IPS-NIHi11 (cell line): ENCODE results near the gene CROCC.
A peak's percentile ranks its signal among the peaks of the same experiment; 100 is the strongest.
"Not testable (repeated sequence)": the region's sequence is repeated elsewhere in the genome, so short reads cannot be mapped to it uniquely, and the experiment has no call there.

ENCODE experiments used
- DNase-seq: peaks from one replicate; pipeline ENCODE4 v3.0.0; 2012; ENCODE audit warnings: mixed read lengths, low spot score

The CROCC gene

DNA sequence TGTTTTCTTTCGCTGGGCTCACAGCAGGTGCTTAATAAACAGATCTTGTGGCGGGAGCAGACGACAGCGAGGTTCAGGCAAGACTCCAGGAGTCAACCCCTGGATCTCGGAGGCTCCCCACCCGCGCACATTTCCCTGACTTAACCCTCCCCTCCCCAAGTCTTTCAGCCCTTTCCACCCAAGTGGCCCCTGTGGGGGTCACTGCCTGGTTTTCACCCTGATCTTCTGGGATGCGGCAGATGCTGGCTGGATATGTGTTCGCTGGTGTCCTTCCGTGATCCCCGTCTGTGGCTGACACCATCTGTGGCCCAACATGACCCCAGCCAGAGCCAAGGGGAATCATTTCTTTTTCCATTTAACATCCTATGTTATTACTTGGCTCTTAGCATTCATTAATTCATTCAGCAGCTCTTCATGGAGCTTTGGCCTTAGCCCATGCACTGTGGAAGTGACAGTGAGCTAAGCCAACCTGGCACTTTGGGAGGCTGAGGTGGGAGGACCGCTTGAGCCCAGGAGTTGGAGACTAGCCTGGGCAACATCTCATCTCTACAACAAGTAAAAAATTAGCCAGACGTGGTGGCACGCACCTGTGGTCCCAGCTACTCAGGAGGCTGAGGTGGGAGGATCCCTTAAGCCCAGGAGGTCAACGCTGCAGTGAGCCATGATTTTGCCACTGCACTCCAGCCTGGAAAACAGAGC, 6.7 kb upstream of the CROCC start:
- DNase-seq: not testable (repeated sequence)

DNA sequence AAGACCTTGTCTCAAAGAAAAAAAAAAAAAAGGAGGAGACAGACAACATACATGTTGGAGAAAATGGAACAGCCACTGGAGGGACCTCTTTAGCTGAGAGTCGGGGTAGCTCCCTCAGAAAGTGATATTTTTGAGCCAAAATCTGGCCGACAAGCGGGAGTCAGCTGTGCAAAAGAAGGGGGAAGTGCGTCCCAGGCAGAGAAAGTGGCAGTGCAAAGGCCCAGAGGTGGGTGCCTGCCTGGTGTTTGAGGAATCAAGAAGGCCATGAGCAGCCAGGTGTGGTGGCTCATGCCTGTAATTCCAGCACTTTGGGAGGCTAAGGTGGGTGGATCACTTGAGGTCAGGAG, 6.1 kb upstream of the CROCC start:
- no peak for DNase-seq

GRCh38 chr1:16916036-16916880, 5.5 kb upstream of the CROCC start:
- not testable (repeated sequence) for DNase-seq

DNA sequence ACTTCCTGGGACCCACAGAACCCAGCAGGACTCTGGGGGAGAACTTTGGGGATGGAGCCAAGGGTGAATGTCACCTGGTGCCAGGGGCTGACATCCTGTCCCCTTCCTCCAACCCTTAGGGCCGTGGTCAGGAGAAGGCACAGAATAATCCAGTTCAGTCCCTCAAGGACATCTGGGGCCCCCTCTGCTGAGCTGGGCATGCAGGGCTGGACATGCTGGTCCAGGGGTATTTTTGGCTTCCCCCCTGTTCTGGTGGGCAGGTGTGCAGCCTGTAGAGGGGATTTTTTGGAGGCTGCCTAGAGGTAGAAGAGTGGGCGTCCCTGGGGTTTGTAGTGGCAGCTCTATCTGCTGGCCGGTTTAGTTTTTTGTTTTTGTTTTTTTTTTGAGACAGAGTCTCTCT, 3.4 kb upstream of the CROCC start:
- no peak for DNase-seq

- not testable (repeated sequence) for DNase-seq
Measured at GRCh38 chr1:16918936-16919665, 2.6 kb upstream of the CROCC start.

GRCh38 chr1:16920951-16921350, 780 bp upstream of the CROCC start:
- DNase-seq: no peak

DNA sequence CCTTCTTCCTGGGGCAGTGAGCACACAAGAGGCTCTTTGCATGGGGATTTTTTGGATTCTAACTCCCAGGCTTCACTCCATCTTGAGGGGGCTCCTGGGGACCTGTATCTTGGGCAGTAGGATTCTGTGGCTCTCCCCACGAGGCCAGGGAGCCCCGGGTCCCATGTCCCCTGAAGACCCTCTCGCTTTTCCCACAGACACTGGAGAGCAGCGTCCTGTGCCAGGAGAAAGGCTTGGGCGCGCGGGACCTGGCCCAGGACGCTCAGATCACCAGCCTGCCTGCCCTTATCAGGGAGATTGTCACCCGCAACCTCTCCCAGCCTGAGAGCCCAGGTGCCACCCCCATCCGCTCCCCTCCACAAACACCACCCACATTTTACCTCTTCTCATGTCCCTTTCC, 735 bp downstream of the CROCC start:
- peak; percentile 24 for DNase-seq

GRCh38 chr1:16922885-16923431, 1.2 kb downstream of the CROCC start:
- DNase-seq: peak; percentile 23

DNA sequence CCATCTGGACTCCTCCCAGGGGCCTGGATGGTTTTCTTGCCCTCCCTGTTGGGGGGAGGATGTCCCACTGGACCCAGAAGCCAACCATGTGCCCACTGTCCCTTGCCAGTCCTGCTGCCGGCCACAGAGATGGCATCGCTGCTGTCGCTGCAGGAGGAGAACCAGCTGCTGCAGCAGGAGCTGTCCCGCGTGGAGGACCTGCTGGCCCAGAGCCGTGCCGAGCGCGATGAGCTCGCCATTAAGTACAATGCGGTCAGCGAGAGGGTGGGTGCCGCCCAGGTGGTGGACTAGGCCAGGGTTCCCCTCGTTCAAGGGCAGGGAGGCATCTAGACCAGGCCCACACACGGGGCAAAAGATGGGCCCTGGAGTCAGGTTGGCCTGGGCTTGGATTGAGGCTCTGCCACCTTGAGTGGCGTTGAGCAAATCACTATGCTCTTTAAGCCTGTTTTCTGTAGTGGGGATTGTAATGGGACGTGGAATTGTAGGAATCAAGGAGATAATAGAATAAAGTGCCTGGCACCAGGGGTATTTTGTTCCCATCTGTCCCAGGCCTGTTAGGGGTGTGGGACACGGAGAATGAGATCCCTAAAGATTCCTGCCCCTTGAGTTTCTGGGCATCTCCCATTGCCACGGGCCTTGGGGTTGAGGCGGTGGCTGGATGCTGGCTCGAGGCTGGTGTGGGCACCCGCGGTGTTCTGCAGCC, 2.6 kb downstream of the CROCC start:
- no peak for DNase-seq

GRCh38 chr1:16924919-16925477, 3.3 kb downstream of the CROCC start:
- peak; percentile 71 for DNase-seq

DNA sequence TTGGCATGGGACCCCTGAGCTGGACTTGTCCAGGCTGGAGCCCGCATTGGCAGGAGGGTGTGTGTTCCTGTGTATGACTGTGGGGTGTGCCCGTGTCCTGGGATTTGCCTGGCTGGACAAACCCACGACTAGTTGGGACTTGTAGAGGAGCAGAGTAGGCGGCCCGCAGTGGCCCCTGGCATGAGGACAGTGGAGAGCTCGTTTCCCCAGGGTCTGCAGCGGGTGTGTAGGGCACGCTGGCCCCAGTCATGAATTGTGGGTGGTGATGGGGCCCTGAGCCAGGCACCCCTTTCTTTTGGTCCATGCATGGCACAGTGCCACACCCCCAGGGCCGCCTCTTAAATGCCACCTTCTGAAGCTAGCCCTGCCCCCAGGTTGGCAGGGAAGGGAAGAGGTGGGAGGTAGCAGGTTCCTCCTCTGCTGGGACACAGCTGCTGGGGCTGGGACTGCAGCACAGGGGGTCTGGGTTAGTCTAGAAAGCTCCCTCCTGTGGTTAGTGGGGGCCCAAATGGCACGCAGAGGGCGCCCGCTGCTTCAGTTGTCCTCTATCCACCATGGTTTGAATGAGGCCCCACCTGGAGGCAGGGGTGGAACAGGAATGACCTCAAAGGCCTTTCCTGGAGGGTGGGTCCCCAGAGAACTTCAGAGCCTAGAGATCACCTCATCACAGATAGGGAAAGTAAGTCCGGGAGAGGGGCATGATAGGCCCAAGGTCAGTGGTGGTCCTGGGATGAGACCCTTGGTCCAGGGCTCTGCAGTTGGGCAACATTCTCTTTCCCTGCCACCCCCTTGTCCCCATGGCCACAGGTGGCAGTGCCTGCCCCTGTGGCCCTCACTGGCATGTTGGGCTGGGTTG, 4.1 kb downstream of the CROCC start:
- peak; percentile 37 for DNase-seq

- DNase-seq: peak; percentile 90
Measured at GRCh38 chr1:16926491-16927073, 4.9 kb downstream of the CROCC start.

- DNase-seq: no peak
Measured at GRCh38 chr1:16927256-16927655, 5.5 kb downstream of the CROCC start.

DNA sequence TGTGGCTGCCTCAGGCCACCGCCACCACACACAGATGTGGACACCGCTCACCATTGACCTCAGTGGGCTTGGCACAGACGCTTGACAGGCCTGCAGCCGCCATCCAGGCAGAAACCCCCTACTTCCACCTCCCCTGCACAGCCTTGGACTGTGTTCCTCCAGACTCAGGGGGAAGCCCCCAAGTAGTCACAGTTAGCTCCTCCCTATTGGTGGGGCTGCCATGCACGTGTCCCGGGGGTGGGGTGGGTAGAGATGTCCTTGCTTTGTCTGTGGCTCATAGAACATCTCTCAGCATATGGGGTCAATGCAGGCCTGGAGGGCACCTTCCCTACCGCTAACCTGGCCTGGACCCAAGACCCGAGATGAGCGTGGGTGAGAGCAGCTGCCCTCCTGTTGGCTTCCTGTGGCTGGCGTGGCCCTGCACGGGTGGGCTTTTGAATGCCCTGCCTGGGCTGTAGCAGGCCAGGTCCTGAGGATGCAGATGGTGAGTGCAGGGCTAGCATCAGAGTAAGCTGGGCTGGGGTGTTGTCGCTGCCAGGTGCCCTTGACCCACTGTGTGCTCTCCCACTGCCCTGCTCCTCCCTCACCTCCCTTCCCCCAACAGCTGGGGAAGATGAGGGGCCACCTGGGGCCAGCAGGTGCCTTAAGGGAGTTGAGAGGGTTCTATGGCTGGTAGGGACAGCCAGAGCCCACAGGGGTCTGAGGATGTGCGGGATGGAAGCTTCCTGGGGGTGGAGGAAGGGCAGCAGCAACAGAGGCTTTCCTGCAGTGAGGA, 6.2 kb downstream of the CROCC start:
- peak; percentile 21 for DNase-seq

DNA sequence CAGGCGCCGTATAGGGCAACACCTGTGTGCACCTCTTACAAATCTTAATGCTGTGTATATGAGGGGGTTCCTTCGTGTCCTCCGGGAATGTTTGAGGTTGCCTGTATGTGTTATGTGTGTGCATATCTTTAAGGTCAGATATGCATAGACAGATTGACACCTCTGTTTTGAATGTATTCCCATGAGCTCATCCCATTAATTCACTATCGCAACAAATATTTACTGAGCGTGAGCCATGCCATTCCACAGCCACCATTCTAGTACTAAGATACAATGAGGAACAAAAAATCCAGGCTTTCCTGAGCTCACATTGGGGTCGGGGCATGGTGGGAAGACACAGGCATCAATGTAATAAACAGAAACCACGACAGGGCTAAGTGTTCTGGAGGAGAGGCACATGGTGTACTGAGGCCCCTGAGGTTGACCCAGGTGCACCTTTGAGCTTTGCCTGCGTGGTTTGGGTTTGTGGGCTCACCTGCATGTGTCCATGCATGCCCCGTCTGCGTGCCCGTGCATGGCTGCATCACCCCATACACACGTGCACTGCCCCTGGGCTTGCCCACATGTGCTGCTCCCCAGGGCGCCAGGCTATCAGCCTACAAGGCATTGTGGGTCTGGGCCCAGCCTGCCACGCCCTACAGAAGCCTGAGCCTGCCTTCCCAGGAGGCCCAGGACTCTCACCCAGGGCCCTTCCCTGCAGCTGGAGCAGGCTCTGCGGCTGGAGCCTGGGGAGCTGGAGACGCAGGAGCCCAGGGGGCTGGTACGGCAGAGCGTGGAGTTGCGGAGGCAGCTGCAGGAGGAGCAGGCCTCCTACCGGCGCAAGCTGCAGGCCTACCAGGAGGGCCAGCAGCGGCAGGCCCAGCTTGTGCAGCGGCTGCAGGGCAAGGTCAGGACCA, 7.7 kb downstream of the CROCC start:
- peak; percentile 33 for DNase-seq

DNA sequence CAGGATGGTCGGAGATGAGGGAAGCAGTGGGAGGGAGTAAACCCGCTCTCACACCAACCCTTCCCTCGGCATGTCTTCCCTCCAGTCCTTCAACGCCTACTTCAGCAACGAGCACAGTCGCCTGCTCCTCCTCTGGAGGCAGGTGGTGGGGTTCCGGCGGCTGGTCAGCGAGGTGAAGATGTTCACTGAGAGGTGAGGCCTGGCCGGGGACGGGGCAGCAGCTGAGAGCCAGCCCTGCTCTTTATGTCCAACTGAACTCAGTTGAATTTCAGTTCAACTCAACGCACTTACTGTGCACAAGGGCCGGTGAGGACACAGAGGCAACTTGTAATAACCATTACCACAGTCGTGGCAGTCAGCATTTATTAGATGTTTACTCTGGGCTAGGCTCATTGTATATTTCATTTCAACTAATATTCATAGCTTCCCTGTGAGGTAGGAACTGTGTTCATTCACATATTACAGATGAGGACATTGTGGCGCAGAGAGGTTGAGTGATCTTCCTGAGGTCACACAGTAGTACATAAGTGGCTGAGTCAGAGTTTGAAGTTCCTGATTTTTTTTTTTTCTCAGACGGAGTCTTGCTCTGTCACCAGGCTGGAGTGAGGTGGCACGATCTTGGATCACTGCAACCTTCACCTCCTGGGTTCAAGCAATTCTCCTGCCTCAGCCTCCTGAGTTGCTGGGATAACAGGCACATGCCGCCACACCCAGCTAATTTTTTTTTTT, 9.6 kb downstream of the CROCC start:
- not testable (repeated sequence) for DNase-seq

- DNase-seq: not testable (repeated sequence)
Measured at GRCh38 chr1:16933945-16934344, 12.2 kb downstream of the CROCC start.

DNA sequence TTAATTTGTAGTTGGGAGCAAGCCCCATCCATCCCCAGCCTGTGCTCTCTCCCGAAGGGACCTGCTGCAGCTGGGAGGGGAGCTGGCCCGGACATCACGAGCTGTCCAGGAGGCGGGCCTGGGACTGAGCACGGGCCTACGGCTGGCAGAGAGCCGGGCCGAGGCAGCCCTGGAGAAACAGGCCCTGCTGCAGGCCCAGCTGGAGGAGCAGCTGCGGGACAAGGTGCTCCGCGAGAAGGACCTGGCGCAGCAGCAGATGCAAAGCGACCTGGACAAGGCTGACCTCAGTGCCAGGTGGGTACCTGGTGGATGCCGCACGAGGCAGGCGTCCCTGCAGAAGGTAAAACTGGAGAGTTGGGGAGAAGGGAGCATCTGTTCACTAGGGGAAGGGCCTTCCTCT, 14.8 kb downstream of the CROCC start:
- DNase-seq: not testable (repeated sequence)
